Naive B cell (primary cell): ENCODE measurements around the gene CPAMD8. TPM values are rescaled to one million over a fixed set of nuclear protein-coding genes. Genes with fewer than 3 reads are reported as not detected.
A peak's percentile ranks its signal among the peaks of the same experiment; 100 is the strongest.
"Not testable (repeated sequence)": the region's sequence is repeated elsewhere in the genome, so short reads cannot be mapped to it uniquely, and the experiment has no call there.

ENCODE experiments used
- ATAC-seq, 2 donors: fragments of 150-1000 bp; cut with Tn5 transposase; 2 replicates each; pipeline ENCODE4 v1.10.0; 2021; ENCODE audit warnings: low read depth in 2 of 2, mild to moderate bottlenecking in 2 of 2, moderate library complexity in 2 of 2
- DNase-seq: peaks from one replicate; pipeline ENCODE4 v3.0.0; 2022
- H3K27ac Mint-ChIP-seq, 6 donors: one replicate each; pipeline ENCODE4 v1.8.0; 2020 to 2022; ENCODE audit warnings: mild to moderate bottlenecking in 6 of 6, mixed read lengths in 6 of 6, moderate library complexity in 5 of 6, inconsistent platforms in 2 of 6
- H3K27me3 Mint-ChIP-seq, 3 donors: one replicate each; pipeline ENCODE4 v1.8.0; 2021 to 2022; ENCODE audit warnings: mixed read lengths in 3 of 3, mild to moderate bottlenecking in 1 of 3
- H3K36me3 Mint-ChIP-seq, 2 donors: one replicate each; pipeline ENCODE4 v1.8.0; 2020 to 2022; ENCODE audit warnings: mixed read lengths in 2 of 2, inconsistent platforms in 1 of 2, mild to moderate bottlenecking in 1 of 2
- H3K4me1 Mint-ChIP-seq, 3 donors: one replicate each; pipeline ENCODE4 v1.8.0; 2020 to 2022; ENCODE audit warnings: mixed read lengths in 3 of 3, inconsistent platforms in 1 of 3, mild to moderate bottlenecking in 1 of 3, moderate library complexity in 1 of 3
- H3K4me3 Mint-ChIP-seq, 8 donors: one replicate each; pipeline ENCODE4 v1.8.0; 2020 to 2022; ENCODE audit warnings: mild to moderate bottlenecking in 8 of 8, mixed read lengths in 8 of 8, moderate library complexity in 8 of 8, inconsistent platforms in 2 of 8
- H3K9me3 Mint-ChIP-seq, 7 donors: one replicate each; pipeline ENCODE4 v1.8.0; 2020 to 2022; ENCODE audit warnings: mixed read lengths in 7 of 7, mild to moderate bottlenecking in 5 of 7, inconsistent platforms in 2 of 7, moderate library complexity in 1 of 7
- polyA plus RNA-seq, 6 donors: library from polyadenylated mRNA; unstranded; fragments of 300-500 nt; fragmentation: Illumina TruSeq; gene quantifications; one replicate each; pipeline ENCODE4 v1.2.3, GENCODE V29; 2021; ENCODE audit warnings: low read depth in 6 of 6

Gene CPAMD8
- polyA plus RNA-seq, 6 donors from 2014 or later = 0.12 to 0.65 (median 0.35) TPM; not detected in 2

DNA sequence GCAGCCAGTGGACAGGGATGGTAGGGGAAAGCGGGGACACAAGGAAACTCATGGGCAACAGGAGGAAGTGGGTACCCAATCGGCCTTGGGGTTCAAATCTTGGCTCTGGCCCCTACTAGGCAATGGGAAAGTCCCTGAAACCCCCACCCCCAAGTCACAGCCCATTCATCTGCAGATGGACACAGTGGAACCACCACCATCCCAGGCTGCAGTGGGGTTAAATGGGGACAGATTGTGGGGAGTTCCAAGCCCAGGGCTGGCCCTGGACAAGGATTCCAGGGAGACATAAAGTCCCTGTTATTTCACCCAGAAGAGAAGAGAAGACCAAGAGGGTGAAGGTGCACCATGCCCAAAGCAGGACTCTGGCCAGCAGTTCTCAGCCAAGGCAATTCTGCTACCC, 48.5 kb downstream of the CPAMD8 start:
- peaks cover 3 to 13% (median 5%) of the 10 kb centered on the region in 7 donors for H3K9me3 Mint-ChIP-seq
- no peaks in the 10 kb centered on the region for H3K4me1 Mint-ChIP-seq
- peaks cover 22 to 28% (median 24%) of the 10 kb centered on the region in 3 donors for H3K27me3 Mint-ChIP-seq
- H3K36me3 Mint-ChIP-seq = peaks cover 0 to 12% of the 10 kb centered on the region in 2 donors
- no peak overlapping the region for H3K4me3 Mint-ChIP-seq
- H3K27ac Mint-ChIP-seq = no peak overlapping the region
- no peak for ATAC-seq
- no peak for DNase-seq

DNA sequence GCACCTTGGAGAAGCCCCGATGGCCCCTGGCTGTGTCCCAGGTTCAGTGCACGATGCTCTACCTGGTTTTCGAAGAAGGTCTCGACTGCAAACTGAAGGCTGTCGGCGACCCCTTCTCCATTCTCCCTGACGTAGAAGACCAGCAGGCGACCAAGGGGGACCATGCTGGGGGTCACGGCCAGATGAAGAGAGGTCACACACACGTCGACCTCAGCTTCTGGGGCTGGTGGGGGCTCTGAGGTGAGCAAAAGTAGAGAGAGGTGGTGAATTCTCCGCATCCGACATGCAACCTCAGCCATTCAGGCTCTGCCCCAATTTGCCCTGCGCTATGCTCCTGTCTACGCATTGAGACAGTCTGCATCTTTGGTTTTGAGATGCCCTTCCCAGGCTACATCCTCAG, 49.3 kb downstream of the CPAMD8 start:
- Mint-ChIP-seq H3K4me3 (no peak overlapping the region), H3K27me3 (peaks cover 22 to 28% (median 24%) of the 10 kb centered on the region in 3 donors), H3K27ac (no peak overlapping the region), H3K9me3 (peaks cover 2 to 13% (median 5%) of the 10 kb centered on the region in 7 donors), H3K36me3 (peaks cover 0 to 12% of the 10 kb centered on the region in 2 donors), H3K4me1 (no peaks in the 10 kb centered on the region)
- DNase-seq (no peak), ATAC-seq (no peak)

DNA sequence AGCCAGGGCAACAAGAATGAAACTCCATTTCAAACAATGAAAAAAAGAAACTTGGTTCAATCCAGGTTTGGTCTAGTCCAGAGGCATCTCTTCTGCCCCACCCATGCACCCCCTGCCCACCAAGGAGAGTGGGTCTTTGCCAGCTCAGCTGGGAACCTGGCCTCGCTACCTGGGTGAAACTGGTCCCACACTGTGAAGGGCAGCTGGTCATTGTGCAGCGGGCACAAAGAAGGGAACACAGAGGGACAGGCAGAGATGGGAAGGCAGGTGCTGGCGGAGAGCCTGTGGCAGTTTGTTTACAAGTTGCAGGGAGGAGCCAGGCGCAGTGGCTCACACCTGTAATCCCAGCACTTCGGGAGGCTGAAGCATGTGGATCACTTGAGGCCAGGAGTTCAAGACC, 50.2 kb downstream of the CPAMD8 start:
- no peaks in the 10 kb centered on the region for H3K4me1 Mint-ChIP-seq
- DNase-seq = no peak
- H3K9me3 Mint-ChIP-seq = peaks cover 2 to 13% (median 5%) of the 10 kb centered on the region in 7 donors
- H3K4me3 Mint-ChIP-seq = no peak overlapping the region
- peaks cover 0 to 12% of the 10 kb centered on the region in 2 donors for H3K36me3 Mint-ChIP-seq
- no peak for ATAC-seq
- H3K27me3 Mint-ChIP-seq = peaks cover 22 to 28% (median 24%) of the 10 kb centered on the region in 3 donors
- H3K27ac Mint-ChIP-seq = no peak overlapping the region

DNA sequence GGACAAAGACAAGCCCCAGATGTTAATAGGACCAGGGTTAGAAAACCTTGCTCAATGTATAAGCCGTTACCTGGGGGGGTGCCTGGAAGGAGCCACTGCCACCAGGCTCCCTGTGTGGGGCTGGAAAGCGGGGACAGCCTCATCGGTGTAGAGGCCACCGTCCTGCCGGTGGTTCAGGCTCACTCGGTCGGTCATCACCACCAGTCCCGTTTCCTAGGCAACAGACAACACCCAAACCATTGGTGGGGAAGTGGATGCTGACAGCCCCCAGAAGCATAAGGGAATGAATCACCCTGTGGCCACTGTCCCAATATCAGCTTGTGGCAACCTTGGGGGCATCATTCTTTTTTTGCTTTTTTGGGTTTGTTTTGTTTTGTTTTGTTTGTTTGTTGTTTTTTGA, 55.8 kb downstream of the CPAMD8 start:
- H3K27ac Mint-ChIP-seq = no peak overlapping the region
- peaks cover 0 to 4% of the 10 kb centered on the region in 2 donors for H3K36me3 Mint-ChIP-seq
- no peak for ATAC-seq
- H3K27me3 Mint-ChIP-seq = peaks cover 0 to 7% (median 0%) of the 10 kb centered on the region in 3 donors
- H3K4me1 Mint-ChIP-seq = no peaks in the 10 kb centered on the region
- peaks cover 0 to 28% (median 17%) of the 10 kb centered on the region in 7 donors for H3K9me3 Mint-ChIP-seq
- DNase-seq = no peak
- no peak overlapping the region for H3K4me3 Mint-ChIP-seq

DNA sequence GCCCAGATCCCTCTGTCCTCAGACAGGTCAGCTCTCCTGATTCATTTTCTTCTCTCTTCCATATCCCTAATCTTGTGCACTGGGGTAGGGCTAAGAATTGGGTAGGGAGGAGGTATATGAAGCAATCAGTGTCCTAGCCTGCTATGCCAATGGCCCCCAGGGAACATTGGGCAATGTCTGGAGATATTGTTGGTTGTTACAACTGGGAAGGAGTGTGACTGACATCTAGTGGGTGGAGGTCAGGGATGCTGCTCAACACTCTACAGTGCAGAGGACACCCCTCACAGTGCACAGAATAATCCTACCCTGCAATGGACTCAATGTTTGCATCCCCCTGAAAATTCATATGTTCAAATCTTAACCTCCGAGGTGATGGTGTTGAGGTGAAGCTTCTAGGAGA, 57.5 kb downstream of the CPAMD8 start:
- Mint-ChIP-seq H3K36me3 (peaks cover 0 to 4% of the 10 kb centered on the region in 2 donors), H3K27me3 (peaks cover 0 to 16% (median 6%) of the 10 kb centered on the region in 3 donors), H3K27ac (no peak overlapping the region), H3K4me1 (no peaks in the 10 kb centered on the region), H3K9me3 (peaks cover 0 to 31% (median 19%) of the 10 kb centered on the region in 7 donors), H3K4me3 (no peak overlapping the region)
- ATAC-seq = no peak
- DNase-seq = no peak

DNA sequence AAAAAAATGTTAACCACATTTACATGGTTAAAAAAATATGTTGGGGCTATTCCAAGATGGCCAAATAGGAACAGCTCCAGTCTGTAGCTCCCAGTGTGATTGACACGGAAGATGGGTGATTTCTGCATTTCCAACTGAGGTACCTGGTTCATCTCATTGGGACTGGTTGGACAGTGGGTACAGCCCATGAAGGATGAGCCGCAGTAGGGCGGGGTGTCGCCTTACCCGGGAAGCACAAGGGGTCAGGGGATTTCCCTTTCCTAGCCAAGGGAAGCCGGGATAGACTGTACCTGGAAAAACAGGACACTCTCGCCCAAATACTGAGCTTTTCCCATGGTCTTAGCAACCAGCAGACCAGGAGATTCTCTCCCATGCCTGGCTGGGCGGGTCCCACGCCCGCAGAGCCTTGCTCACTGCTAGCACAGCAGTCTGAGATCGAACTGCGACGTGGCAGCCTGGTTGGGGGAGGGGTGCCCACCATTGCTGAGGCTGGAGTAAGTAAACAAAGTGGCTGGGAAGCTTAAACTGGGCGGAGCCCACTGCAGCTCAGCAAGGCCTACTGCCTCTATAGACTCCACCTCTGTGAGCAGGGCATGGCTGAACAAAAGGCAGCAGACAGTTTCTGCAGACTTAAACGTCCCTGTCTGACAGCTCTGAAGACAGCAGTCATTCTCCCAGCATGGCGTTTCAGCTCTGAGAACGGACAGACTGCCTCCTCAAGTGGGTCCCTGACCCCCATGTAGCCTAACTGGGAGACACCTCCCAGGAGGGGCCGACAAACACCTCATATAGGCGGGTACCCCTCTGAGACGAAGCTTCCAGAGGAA, 65.4 kb downstream of the CPAMD8 start:
- H3K27ac Mint-ChIP-seq, H3K4me3 Mint-ChIP-seq, ATAC-seq, DNase-seq, H3K36me3 Mint-ChIP-seq: not testable (repeated sequence)
- H3K27me3 Mint-ChIP-seq = peaks cover 12 to 55% (median 43%) of the 10 kb centered on the region in 3 donors
- H3K4me1 Mint-ChIP-seq = peaks cover 0 to 12% (median 0%) of the 10 kb centered on the region in 3 donors
- H3K9me3 Mint-ChIP-seq = peaks cover 0 to 12% (median 7%) of the 10 kb centered on the region in 7 donors

DNA sequence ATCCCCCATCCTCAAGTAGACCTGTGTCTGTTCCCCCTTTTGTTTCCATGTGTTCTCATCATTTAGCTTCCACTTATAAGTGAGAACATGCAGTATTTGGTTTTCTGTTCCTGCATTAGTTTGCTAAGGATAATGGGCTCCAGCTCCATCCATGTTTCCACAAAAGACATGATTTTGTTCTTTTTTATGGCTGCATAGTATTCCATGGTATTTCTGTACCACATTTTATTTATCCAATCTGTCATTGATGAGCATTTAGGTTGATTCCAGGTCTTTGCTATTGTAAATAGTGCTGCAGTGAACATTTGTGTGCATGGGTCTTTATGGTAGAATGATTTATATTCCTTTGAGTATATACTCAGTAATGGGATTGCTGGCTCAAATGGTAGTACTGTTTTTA, 68.3 kb downstream of the CPAMD8 start:
- Mint-ChIP-seq H3K4me1 (peaks cover 0 to 12% (median 0%) of the 10 kb centered on the region in 3 donors), H3K9me3 (peaks cover 0 to 17% (median 1%) of the 10 kb centered on the region in 7 donors), H3K27me3 (peaks cover 8 to 48% (median 45%) of the 10 kb centered on the region in 3 donors)
- not testable (repeated sequence) for DNase-seq, H3K27ac Mint-ChIP-seq, ATAC-seq, H3K4me3 Mint-ChIP-seq, H3K36me3 Mint-ChIP-seq

DNA sequence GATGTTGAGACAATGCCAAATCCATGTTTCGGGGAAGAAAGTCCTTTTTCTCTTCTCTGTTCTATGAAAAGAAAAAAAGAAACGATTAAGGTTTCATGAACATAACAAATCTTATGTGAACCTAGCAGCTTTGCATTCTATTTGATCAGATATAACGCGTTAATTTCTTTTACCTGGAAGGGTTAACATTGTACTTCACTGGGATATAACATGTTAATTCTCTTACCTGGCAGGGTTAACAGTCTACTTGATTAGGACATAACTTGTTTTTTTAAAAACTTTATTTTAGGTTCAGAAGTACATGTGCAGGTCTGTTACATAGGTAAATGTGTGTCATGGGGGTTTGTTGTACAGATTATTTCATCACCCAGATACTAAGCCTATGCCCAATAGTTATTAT, 68.8 kb downstream of the CPAMD8 start:
- Mint-ChIP-seq H3K27me3 (peaks cover 8 to 44% (median 44%) of the 10 kb centered on the region in 3 donors), H3K27ac (no peak overlapping the region), H3K4me1 (peaks cover 0 to 12% (median 0%) of the 10 kb centered on the region in 3 donors), H3K4me3 (no peak overlapping the region), H3K36me3 (no peaks in the 10 kb centered on the region), H3K9me3 (peaks cover 0 to 21% (median 4%) of the 10 kb centered on the region in 7 donors)
- DNase-seq = no peak
- no peak for ATAC-seq

DNA sequence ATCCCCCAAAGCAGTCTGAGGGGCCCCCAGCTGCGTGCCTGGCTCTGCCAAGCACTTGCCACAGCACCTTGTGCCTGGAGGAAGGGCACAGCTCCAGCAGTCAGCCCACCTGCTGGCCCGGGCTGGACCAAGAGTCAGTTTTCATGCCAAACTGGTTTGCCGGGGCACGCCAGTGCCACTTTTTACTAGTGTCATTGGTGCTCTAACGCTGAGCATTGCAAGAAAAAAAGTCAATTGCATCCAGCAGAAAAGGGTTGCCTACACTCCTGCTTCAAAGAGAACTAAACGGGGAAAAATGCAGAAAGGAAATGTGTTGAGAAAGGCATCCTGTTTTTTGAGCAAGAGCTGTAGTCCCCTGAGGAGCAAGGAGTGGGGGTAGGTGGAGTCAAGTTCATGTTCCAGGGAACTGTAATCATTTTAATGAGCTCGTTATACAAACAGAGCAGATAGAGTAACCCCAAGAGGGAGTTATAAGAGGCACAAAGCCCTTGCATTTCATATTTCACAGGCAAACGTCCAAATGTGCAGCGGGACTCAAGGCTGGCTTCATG, 69.4 kb downstream of the CPAMD8 start:
- H3K36me3 Mint-ChIP-seq = no peaks in the 10 kb centered on the region
- H3K27me3 Mint-ChIP-seq = peaks cover 5 to 45% (median 41%) of the 10 kb centered on the region in 3 donors
- peak overlapping the region in 1 of 8 donors; percentile 12 for H3K4me3 Mint-ChIP-seq
- H3K9me3 Mint-ChIP-seq = peaks cover 0 to 23% (median 6%) of the 10 kb centered on the region in 7 donors
- H3K4me1 Mint-ChIP-seq = peaks cover 0 to 12% (median 0%) of the 10 kb centered on the region in 3 donors
- no peak for DNase-seq
- no peak for ATAC-seq
- H3K27ac Mint-ChIP-seq = peak overlapping the region in 1 of 6 donors; percentile 12

DNA sequence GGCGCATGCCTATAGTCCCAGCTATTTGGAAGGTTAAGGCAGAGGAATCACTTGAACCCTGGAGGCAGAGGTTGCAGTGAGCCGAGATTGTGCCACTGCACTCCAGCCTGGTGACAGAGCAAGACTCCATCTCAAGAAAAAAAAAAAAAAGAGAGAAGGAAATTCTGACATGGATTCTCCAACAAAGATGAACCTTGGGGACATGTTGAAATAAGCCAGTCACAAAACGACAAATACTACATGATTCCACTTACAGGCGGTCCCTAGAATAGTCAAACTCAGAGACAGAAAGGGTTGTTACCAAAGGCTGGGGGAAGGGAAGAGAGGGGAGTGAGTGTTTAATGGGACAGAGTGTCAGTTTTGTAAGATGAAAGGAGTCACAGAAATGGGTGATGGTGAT, 71.4 kb downstream of the CPAMD8 start:
- peaks cover 0 to 23% (median 6%) of the 10 kb centered on the region in 7 donors for H3K9me3 Mint-ChIP-seq
- H3K4me3 Mint-ChIP-seq = no peak overlapping the region
- H3K4me1 Mint-ChIP-seq = peaks cover 0 to 12% (median 0%) of the 10 kb centered on the region in 3 donors
- ATAC-seq (no peak), DNase-seq (no peak)
- peak overlapping the region in 1 of 6 donors; percentile 65 for H3K27ac Mint-ChIP-seq
- H3K36me3 Mint-ChIP-seq = no peaks in the 10 kb centered on the region
- H3K27me3 Mint-ChIP-seq = peaks cover 3 to 45% (median 44%) of the 10 kb centered on the region in 3 donors

DNA sequence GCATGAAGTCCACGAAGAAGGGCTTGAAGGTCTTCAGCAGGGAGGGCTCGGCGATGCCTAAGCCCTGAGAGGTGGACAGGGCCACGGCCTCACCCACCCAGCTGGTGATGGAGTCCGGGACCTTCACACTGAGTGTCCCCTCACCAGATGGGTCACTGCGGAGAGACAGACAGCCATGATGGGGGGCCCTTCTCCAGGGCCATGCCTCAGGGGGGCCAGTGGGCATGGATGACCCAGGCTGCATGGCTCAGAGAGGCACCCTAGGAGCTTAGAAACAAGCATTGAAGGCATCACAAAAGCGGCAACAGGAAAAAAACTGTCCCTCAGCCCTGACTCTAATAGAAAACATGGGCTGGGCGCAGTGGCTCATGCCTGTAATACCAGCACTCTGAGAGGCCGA, 74.6 kb downstream of the CPAMD8 start:
- no peak for ATAC-seq
- Mint-ChIP-seq H3K27ac (no peak overlapping the region), H3K4me1 (no peaks in the 10 kb centered on the region), H3K27me3 (peaks cover 9 to 56% (median 46%) of the 10 kb centered on the region in 3 donors), H3K4me3 (no peak overlapping the region), H3K36me3 (no peaks in the 10 kb centered on the region), H3K9me3 (peaks cover 0 to 11% (median 3%) of the 10 kb centered on the region in 7 donors)
- DNase-seq = no peak

DNA sequence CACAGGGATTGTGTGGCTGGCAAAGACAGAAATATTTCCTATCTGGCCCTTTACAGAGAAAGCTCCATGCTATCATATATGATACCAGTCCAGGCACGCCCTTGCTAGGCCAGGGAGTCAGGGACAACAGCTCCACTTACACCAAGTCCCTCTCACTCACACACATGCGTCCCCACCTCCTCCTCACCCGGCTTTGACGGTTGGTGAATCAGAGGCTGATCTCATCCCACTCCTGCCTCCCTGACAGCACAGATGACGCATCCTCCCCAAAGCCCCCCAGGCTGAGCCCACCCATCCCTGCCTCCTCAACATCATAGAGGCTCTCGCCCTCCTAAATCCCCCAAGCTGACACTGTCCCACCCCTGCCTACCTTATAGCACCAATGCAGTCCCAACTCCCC, 75.1 kb downstream of the CPAMD8 start:
- ATAC-seq (no peak), DNase-seq (no peak)
- no peaks in the 10 kb centered on the region for H3K36me3 Mint-ChIP-seq
- peaks cover 0 to 11% (median 3%) of the 10 kb centered on the region in 7 donors for H3K9me3 Mint-ChIP-seq
- H3K4me1 Mint-ChIP-seq = no peaks in the 10 kb centered on the region
- H3K4me3 Mint-ChIP-seq = no peak overlapping the region
- H3K27ac Mint-ChIP-seq = no peak overlapping the region
- H3K27me3 Mint-ChIP-seq = peaks cover 9 to 56% (median 44%) of the 10 kb centered on the region in 3 donors

DNA sequence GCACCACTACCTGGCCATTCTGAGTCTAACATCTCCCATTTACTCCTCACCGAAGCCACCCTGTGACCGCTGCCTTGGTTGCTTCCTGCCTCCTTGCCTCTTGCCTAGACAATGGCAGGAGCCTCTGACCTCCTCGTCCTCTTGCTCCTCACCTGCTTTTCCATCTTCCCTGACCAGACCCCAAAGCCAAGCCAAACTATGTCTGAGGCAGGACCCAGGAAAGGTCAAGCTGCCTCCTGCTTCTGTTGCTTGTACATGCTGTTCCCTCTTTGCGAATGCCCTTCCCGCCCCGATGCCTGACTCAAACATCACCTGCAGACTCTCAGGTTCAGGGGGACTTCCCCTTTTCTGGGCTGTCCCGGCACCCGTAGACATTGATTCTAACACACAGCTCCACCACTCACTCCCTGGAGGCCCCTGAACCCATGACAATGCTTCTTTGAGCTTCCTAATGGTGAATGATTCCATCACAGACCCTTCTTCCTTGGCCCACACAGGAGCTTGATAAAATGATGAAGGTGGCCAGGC, 77.0 kb downstream of the CPAMD8 start:
- no peak overlapping the region for H3K4me3 Mint-ChIP-seq
- no peak overlapping the region for H3K27ac Mint-ChIP-seq
- ATAC-seq = no peak

More for the DNA sequence above, 77.0 kb downstream of the CPAMD8 start:
- Mint-ChIP-seq H3K9me3 (peaks cover 2 to 11% (median 4%) of the 10 kb centered on the region in 7 donors), H3K36me3 (no peaks in the 10 kb centered on the region), H3K27me3 (peaks cover 9 to 39% (median 32%) of the 10 kb centered on the region in 3 donors), H3K4me1 (no peaks in the 10 kb centered on the region)
- no peak for DNase-seq
